SW480 (cell line): ENCODE measurements around the gene SHISAL2A.

Source experiments
- DNase-seq: peaks from one replicate; pipeline ENCODE4 v3.0.0-alpha.2; 2016; ENCODE audit warnings: low spot score

The SHISAL2A gene

GRCh38 chr1:52621950-52622349 lies 11.0 kb upstream of the SHISAL2A start:
- no peak for DNase-seq

GRCh38 chr1:52623812-52624211 lies 9.2 kb upstream of the SHISAL2A start:
- DNase-seq, result no peak

- DNase-seq, result no peak
Observed at GRCh38 chr1:52627028-52627427, 5.9 kb upstream of the SHISAL2A start.

GRCh38 chr1:52628614-52629324 lies 4.2 kb upstream of the SHISAL2A start:
- DNase-seq, result no peak

- DNase-seq, result no peak
Observed at GRCh38 chr1:52629325-52629643, 3.7 kb upstream of the SHISAL2A start.

- DNase-seq, result no peak
Observed at GRCh38 chr1:52629667-52630066, 3.3 kb upstream of the SHISAL2A start.

- DNase-seq, result no peak
Observed at GRCh38 chr1:52631759-52632331, 1.1 kb upstream of the SHISAL2A start.

- no peak for DNase-seq
Observed at GRCh38 chr1:52633291-52633754, 355 bp downstream of the SHISAL2A start.

- no peak for DNase-seq
Observed at GRCh38 chr1:52634111-52634510, 1.1 kb downstream of the SHISAL2A start.

- no peak for DNase-seq
Observed at GRCh38 chr1:52635321-52636089, 2.5 kb downstream of the SHISAL2A start.

GRCh38 chr1:52636721-52637695 lies 4.0 kb downstream of the SHISAL2A start:
- no peak for DNase-seq

- no peak for DNase-seq
Observed at GRCh38 chr1:52637946-52638345, 5.0 kb downstream of the SHISAL2A start.

GRCh38 chr1:52640697-52641096 lies 7.7 kb downstream of the SHISAL2A start:
- no peak for DNase-seq

- DNase-seq, result no peak
Observed at GRCh38 chr1:52641307-52641706, 8.3 kb downstream of the SHISAL2A start.

GRCh38 chr1:52645261-52645660 lies 12.3 kb downstream of the SHISAL2A start:
- no peak for DNase-seq

- DNase-seq, result peak; percentile 19
Observed at GRCh38 chr1:52651904-52652303, 18.9 kb downstream of the SHISAL2A start.

GRCh38 chr1:52653207-52653849 lies 20.4 kb downstream of the SHISAL2A start:
- no peak for DNase-seq

GRCh38 chr1:52654063-52654462 lies 21.1 kb downstream of the SHISAL2A start:
- DNase-seq, result no peak

GRCh38 chr1:52657702-52658101 lies 24.7 kb downstream of the SHISAL2A start:
- no peak for DNase-seq

GRCh38 chr1:52658795-52659194 lies 25.8 kb downstream of the SHISAL2A start:
- DNase-seq, result no peak

- peak; percentile 17 for DNase-seq
Observed at GRCh38 chr1:52659356-52659755, 26.4 kb downstream of the SHISAL2A start.
